HG02678 (cell line): ENCODE data around the gene CMTM1.
A peak's percentile ranks its signal among the peaks of the same experiment; 100 is the strongest.

Experiments
- ATAC-seq: cut with Tn5 transposase; IDR thresholded peaks from one replicate; pipeline ENCODE4 v1.9.1; 2021; ENCODE audit warnings: mild to moderate bottlenecking, moderate library complexity; ENCODE audit not compliant: unreplicated experiment

CMTM1 gene, protein sequence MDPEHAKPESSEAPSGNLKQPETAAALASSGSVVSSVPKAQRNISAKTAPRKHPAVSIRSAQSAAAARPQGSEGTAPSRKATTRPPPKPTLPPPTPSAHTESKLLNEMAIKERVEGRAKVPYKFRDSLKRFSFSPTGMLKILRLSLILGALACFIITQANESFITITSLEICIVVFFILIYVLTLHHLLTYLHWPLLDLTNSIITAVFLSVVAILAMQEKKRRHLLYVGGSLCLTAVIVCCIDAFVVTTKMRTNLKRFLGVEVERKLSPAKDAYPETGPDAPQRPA

DNA sequence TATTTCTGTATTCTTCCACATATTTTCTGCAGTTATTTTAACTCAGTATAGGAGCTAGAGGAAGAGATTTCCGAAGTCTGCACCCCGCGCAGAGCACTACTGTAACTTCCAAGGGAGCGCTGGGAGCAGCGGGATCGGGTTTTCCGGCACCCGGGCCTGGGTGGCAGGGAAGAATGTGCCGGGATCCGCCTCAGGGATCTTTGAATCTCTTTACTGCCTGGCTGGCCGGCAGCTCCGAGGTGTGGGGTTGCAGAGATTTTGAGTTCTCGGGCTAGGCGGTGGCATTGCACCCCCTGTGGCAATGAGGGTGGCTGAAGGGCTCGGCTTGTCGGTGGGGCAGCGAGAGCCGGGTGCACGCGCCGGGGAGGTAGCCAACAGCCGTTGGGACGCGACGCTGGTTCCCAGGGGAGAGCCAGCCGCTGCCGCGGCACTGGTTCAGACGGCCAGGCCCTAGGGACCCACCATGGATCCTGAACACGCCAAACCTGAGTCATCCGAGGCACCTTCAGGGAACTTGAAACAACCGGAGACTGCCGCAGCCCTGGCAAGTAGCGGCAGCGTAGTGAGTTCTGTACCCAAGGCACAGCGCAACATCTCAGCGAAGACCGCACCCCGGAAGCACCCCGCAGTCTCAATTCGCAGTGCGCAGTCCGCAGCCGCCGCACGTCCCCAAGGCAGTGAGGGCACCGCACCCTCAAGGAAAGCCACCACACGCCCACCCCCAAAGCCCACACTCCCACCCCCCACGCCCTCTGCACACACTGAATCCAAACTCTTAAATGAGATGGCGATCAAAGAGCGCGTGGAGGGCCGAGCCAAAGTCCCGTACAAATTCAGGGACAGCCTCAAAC, at the start of gene CMTM1:
CMTM1 (plus strand) TSS at position 389 of the 851 bp plus-strand sequence; CDS start at position 464, 75 bp downstream.
- ATAC-seq = no peak

DNA sequence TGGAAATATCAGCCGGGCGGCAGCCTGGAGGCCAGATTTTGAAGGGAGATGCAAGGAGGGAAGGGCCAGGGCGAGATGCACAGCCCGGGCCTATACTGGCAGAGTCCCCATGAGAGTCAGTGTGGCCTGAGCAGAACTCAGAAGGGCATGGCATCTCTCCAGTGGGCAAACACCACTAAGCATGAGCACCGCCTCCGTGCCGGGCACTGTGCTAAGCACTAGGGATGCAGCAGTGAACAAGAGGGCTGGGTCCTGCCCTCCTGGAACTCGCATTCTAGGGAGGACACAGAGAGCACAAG, 49.8 kb upstream of the CMTM1 start:
- ATAC-seq = no peak

DNA sequence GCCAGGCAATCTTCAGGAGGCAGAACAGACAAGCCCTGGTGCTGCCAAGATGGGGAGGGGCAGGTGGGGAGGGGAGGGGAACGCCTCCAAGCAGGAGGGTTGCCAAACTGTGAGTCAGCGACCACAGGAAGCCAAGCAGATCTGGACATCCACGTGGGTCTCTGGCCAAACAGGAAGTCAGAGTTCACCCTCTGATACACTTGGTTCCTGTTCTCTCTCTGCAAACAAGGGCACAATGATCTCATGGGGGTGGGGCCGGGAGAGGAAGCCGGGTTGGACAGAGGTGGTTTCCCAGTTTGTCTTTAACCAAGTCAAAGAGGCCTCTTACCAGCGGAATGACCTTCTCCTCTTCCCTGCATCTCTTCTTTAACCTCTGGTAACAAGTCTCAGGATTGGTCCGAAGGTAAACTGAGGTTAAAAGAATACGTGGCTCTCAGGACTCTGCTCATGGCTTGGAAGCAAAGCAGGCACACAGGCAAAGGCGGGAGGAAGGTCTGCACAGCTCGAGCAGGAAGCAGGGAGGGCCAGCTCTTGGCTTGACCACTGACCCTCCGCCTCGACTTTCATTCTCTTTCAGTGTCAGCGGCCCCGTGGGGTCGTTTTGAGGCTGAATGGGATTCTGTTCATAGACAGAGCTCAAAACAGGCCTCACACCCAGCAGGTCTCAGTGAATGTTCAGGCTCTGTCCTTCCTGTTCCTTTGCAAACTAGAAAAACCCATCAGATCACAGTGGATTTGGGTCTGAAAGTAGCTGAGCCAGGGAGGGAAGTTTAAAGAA, 49.2 kb upstream of the CMTM1 start:
- ATAC-seq = peak; percentile 97

DNA sequence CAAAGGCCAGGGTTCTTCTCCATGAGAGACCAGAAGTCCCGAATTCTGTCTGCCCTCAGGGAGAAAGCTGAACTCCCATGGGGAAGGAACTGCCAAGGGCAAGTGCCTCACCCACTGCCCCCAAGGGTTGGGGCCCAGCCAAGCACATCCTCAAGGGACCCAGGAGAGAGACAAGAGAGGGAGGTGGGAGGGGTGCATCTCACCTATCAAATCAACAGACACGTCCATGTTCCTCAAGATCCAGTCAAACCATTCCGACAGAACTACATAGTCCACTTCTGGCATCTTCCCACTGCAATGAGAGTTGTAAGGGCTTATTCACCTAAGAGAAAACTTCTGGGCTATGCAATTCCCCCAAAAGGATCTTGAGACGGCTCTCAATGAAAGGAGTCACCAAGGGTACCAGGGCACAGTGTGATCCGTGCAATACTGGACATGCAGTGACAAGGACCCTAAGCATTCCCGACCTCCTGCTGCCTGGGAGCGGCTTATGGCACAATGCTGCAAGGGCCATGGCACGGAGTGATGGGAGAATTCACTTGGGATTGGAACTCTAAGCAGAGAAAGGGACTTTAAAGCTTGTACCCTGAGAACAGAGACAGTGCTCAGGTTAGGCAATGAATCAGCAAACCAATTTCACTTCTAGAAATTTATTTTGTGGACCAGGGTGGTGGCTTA, 48.5 kb upstream of the CMTM1 start:
- ATAC-seq = no peak

DNA sequence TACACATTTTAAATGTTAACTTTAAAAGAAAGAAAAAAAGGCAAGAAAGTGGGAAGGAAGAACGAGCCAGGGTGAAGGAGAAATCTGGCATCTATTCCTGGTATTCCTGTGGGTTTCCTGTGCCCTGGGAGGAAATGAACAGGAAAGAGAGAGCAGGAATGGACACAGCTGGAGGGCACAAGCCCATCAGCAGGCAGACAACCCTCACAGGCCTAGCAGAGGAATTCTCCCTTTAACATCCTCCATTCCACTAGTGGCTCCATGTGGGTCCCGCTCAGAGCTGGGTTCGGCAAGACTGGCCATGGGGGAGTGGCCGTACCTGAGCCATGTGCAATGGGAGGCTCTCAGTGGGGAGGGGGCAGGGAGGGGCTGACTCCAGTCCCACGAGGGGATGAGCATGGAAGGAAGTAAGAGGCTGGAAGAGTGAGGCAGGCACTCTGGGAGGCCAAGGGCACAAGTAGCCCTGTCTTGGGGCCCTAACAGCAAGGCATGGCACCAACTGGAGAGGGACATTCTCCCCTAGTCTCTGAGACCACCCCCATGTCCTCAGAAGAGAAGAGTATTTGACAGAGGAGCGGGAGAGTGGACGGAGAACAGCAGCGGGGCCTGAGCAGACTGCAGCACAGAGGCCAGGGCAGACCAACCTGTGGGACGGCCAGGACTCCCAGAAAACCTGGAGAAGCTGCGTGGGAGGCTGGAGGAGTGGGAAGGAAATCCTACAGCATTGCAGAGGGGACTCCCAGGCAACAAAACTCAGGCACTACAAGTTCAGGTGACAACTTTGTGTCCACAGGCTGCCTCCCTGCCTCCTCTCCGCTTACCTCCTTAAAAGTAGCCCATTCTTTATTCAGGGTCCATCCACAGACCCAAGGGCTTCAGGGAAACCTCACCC, 46.5 kb upstream of the CMTM1 start:
- no peak for ATAC-seq

DNA sequence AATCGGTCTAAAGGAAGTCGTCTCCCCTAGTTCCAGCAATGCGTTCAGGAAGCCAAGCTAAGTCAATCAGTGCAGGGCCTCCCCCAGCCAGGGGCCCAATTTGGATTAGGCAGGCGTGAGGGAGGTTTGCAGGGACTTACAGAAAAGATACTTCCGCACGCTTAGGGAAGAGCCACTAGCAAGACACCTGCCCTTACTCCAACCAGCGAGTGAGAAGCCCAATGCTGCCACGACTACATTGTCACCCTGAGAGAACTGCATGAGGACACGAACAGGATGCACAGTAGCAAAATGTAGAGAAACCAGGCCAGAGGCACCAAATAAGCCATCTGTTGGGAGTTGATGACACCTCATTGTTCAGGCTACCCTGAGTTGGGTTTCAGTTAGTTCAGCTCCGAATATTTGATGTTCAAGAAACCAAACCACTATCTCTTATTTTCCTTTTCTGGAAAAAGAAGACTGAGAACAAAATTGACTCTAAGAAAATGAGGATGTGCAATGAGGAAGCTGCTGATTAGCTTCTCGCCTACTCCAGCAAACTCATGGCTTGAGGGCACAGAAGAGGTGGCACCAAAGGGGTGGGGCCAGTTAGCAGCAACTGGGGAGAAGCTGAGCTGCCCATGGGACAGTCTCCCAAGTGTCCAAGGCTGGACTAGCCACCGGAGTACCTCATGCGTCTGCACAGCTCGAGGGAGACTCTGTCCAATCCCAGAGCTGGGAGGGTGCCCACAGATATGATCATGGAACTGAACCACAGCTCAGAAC, 45.7 kb upstream of the CMTM1 start:
- no peak for ATAC-seq

DNA sequence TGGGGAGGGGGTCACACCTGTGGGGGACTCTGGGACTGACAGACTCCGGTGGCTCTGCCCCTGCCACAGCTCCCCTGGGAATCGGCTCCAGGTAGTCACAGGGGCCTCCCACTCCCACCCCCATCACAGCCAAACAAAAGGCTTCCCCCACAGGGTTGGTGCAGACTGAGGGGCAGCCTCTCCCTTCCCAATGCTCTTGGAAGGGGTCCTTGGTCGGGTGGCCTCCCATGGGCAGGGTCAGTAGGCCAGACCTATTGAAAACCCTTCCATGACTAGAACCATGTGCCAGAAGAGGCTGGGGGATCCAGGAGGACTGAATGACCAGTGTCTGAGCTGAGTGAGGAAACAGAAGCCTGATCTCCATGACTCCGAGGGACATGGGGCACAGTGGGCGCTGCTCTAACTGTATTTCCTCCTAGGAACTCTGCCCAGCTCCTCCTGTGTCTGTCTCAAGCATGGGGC, 45.0 kb upstream of the CMTM1 start:
- no peak for ATAC-seq

DNA sequence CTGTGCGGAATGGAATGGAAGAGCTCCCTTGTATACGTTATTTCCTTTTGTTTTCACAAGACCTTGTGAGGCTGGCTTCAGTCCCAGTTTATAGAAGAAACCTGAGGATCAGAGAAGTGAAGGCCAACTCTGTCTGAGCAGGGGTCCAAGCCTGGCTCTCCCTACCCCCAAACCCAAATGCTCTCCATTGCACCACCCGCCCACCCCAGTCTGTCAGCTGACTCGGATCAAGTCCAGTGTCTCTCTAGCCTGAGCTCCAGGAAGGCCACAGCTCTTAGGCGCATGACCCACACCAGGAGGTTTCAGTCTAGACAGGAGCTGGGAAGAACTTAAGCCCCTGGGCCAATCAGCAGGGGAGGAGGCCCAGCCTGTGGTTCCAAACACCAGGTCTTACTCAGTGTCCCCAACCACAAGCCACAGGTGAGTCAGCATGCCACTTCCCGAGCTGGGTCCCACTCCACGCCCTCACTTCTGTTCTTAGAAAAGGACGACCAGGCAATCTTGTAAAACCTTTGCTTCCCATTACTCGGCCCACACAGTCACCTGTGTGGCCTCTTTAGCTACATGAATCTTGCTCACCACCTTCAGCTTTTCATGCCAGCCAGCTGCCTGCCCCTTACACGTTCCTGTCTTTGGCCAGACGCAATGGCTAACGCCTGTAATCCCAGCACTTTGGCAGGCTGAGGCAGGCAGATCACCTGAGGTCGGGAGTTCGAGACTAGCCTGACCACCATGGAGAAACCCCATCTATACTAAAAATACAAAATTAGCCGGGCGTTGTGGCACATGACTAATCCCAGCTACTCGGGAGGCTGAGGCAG, 44.1 kb upstream of the CMTM1 start:
- ATAC-seq = peak; percentile 50

DNA sequence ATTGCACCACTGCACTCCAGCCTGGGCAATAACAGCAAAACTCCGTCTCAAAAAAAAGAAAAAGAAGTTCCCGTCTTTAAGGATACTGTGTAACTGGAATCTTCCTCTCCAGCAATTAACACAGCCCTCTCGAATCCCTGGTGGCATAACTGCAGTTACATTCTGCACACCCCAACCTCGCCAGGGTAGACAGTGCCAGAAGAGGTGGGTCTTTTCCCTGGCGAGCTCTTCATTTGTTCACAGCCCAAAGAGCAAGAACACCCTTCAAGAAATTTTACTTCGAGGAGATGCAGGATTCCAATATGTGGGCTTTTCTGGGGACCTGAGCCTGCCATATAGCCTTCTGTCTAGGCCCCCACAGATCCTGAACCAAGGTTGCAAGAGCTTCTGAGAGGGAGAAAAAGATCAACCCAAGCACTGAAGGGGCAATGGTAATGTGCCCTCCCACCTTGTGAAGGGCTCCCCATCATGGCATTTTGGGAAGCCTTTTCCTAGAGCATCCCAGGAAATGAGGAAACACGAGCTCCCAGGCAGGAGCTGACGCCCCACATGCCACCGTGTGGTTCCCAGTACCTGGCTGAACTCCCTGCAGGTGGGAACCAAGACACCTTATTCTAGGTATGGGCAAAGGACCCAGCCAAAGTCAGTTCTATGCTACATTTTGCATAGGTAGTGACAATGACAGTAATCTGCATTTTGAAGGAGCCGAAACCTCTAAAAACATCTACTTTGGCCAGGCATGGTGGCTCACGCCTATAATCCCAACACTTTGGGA, 43.2 kb upstream of the CMTM1 start:
- no peak for ATAC-seq

DNA sequence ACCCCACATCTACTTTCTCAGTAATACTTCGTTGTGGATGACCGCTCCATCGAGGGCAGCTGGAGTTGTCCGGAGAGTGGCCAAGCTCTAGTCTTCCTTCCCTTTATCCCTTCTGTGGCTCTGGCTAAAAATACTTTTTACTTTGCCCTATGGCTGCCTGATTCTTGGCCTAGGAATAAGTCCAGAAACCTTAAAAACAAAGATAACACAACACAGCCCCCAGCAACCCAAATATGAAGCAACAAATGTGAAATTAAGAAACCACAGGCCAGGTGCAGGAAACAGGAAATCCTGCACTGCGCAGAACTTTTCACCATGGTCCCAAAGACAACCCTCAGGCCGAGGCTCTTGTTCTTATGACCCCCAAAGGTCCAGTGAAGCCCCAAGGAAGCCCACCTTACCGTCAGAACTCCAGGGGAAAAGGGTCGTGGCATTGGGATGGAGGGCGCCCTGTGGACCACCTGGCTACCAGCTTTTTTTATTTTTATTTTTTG, 42.3 kb upstream of the CMTM1 start:
- peak; percentile 46 for ATAC-seq

DNA sequence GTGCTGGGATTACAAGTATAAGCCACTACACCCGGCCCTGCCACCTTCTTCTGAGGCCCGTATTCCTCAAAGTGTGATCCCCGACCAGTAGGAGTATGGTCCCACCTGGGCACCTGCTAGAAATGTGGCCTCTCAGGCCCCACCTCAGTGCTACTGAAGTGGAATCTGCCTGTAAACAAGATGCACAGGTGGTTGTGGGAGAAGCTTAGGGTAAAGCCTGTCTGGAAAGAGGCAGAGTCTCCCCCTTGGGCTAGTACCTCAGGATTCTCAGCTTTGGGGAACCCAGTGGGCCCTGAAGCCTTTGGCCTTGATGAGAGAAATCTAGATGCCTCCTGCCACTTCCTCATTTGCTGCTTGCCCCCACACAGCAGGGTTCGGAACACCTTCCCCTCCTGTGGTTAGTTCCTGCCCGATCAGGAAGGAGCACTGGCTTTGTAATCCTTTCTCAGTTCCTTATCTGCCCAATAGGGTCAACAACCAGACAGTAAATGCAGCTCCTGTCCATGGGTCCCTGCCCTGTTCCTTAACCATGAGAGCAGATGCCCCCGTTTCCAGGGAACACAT, 41.6 kb upstream of the CMTM1 start:
- peak; percentile 62 for ATAC-seq

DNA sequence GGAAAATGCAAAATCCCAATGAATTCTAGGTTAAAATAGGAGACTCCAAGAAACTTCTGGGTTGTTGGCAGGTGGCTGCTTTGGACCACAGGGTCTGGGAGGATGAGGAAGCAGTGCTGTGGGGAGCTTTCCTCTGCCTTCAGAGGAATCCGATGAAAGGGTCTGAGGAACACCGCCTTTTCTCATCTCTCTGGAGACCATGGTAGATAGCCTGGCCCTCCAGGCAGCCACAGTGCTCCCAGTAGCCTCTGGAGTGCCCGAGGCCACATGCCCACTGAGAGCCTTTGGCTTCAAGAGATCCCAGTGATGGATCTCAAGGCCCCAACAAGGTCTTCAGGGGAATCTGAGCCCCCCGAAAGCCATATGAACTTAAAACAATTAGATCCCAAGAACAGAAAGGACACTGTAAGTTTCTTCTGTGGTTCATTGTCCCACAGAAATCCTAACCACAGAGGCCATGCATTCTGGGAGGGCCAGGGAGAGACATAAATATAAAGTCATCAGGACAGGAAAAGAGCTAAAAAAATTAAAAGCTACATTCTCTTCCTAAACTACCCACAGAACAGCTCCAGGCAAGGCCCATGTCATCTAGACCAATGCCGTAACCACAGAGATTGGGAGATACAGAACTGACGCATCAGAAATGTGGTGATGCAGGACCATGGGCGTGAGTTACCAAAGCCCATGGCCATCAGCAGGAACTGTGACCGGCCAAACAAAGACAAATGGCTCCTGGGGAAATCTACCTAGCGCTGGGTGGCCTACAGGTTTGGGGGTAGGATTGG, 40.7 kb upstream of the CMTM1 start:
- ATAC-seq = no peak

DNA sequence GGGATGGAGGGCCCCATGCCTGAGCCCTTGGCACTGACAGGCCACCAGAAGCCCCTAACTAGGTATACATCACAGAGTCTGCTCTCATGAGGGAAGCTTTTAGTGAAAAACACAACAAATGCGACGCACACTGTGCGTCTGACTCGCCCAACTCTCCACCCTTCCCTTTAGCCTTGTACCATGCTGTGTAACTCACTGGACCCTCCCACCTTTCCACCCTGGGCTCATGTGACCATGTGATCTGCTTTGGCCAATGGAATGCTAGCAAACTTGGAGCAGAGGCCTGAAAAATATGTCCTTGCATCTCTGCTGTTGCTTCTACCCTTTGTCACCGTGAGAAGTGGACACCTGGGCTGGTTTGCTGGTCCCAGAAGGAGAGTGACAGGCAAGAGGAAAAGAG, 37.9 kb upstream of the CMTM1 start:
- ATAC-seq = no peak

DNA sequence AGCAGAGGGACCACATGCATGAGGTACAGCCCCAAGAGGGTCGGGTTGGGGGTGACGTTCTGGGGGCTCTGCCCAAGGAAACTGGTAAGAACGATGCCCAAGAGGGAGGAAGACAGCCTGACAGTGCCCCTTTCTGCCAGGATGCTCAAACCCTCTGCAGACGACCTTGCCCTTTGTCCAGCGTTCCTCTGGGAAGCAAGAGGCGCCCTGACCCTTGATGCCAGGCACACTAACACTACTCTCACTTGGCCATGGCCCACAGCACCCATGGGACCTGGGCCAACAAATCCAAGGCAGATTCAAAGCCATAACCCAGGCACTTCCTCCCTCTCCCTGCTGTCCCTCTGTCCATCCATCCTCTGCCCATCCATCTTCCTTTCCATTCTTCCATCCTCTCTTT, 36.8 kb upstream of the CMTM1 start:
- no peak for ATAC-seq

DNA sequence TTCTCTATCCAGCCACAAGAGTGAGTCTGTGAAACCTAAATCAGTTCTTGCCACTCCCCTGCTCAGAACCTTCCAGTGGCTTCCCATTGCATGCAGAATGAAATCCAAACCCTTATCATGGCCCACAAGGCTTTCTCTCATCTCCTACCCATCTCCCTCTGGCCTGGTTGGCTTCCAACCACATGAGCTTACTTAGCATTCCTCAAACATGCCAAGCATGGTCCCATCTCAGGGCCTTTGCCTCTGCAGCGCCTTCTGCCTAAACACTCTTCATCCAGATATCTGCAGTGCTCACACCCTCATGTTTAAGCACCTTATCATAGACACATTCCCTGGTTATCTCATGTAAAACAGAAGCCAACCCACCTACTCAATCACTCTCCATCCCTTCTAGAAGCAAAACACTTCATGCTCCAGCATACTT, 31.9 kb upstream of the CMTM1 start:
- ATAC-seq = no peak

DNA sequence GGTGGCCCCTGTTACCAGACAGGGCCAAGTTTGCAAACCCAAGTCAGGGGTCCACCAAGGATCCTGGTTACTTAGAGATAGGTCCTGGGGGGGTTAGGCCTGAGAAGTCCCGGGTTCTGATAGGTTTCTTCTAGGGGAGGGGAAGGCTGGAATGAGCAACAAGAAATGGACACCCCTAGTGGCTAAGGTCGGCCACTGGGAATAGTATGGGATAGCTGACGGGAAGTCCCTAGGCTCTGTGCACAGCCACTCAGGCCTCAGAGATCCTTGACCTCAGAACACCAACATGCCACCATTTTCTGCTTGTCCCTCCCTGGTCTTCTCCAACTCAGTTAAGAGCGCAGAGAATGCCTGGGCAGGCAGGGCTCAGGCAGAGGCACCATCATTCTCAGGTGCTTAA, 29.7 kb upstream of the CMTM1 start:
- ATAC-seq = no peak
